DMS53 (cell line): ENCODE results near the gene NT5DC4.
"Not testable (repeated sequence)": the region's sequence is repeated elsewhere in the genome, so short reads cannot be mapped to it uniquely, and the experiment has no call there.

Experiments used
- DNase-seq: peaks from one replicate; lab custom pipeline; 2025; lab: John Stamatoyannopoulos, UW

Gene NT5DC4

DNA sequence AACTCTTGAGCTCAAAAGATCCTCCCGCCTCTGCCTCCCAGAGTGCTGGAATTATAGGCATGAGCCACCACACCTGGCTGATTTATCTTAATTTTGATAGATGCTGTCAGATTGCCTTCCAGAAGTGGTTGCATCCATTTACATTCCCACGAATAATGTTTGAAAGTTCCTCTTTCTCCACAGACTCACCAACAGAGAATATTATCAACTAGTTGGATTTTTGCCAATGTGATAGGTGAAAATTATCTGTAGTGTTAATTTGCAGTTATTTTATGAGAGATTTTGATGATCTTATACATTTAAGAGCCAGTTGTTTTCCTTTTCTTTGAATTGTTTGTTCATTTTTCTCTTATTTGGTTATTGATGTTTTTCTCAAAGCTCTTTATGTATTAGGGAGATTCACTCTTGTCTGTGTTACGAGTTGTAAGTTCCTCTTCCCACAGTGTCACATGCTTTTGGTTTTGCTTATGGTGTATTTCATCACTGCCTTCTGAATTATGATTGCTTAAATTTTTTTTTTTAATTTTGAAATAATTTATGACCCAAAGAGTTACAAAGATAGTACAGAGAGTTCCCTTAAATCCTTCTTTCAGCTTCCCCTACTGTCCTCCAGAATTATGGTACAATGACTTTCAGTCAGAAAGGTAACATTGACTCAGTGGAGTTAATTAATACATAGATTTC is 20.7 kb upstream of the NT5DC4 start:
- no peak for DNase-seq

DNA sequence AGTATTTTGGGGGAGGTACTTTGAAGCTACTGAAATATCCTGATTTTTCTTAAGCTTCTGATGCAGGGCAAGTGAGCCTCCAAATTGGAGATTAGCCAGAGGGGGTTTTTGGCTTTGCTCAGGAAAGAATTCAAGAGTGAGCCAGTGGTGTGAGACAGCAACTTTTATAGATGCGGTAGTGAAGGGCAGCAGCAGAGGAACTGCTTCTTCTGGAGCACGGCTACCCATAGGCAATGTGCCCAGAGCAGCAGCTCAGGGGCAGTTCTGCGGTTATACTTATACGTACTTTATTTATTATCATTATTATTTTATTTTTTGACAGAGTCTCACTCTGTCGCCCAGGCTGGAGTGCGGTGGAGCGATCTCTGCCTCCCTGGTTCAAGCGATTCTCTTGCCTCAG is 19.8 kb upstream of the NT5DC4 start:
- no peak for DNase-seq

DNA sequence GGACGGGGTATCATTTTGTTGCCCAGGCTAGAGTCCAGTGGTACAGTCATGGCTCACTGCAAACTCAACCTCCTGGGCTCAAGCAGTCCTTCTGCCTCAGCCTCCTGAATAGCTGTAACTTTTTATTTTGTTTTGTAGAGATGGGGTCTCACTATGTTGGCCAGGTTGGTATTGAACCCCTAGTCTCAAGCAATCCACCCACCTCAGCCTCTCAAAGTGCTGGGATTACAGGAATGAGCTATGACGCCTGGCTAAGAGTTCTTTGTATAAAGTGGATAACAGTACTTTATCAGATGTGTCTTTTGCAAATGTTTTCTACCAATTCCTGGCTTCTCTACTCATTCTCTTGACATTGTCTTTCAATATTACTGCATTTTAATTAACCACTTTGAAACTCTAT is 17.1 kb upstream of the NT5DC4 start:
- DNase-seq = no peak

DNA sequence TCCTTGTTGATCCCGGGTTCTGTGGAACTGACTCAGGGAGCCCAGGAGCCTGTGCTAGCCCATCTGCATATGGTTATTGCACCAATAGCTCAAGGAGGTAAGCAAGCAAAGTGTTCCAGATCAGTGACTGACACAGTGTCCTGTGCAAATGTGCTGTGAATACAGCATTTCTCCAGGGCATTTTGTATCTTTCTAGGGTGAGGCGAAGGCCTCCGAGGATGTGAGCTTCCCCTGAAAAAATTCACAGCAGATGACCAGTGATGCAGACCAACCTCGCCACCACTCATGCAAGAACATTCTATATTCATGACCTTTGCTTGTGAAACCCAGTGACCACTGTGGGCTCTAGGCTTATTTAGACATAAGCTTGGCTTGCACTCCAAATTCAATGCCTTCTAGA is 15.2 kb upstream of the NT5DC4 start:
- DNase-seq = no peak

DNA sequence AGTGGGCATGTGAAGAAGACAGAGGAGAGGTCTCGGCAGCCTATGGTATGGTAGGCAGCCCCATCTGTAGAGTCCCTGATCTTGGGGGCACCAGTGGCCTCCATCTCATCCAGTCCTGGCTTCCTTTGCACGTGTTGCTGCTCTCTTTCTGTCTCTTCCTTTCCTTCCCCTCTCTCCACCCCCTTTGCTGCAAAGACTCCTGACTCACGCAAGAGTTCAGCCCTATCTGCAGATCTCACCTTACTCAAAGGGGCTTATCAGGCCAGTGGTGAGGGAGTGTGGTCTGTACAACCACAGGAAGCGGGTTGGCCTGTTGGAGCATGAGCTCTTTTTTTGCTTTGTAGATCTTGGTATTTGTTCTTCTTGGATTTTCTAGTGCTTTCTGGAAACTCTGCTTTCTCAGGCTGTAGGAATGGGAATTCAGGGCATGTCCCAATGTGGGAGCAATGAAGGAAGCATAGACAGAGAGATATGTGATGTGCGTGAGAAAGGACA is 14.6 kb upstream of the NT5DC4 start:
- no peak for DNase-seq

DNA sequence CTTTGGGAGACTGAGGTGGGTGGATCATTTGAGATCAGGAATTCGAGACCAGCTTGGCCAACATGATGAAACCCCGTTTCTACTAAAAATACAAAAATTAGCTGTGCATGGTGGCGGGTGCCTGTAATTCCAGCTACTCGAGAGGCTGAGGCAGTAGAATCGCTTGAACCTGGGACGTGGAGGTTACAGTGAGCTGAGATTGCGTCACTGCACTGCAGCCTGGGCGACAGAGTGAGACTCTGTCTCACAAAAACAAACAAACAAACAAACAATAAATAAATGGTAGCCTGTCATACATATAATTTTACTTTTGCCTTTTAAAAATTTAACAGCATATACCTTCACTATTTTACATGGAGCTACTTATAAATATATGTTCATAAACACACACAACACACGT is 13.9 kb upstream of the NT5DC4 start:
- not testable (repeated sequence) for DNase-seq

DNA sequence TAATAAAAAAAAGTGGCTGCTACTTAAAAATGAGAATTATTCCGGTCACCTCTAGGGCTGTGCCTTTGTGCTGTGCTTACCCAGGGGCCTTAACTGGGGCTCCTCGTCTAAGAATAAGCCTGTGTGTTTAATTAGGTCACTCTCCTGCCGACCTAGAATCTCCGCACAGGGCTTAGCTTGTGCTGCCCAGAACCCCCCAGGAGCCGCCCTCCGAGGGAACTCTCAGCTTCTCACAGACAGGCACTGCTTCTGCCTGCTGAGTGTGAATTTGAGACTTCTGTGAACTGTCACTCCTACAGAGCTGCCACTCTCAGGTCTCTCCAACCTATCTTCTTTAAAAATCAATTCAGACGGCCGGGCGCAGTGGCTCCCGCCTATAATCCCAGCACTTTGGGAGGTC is 11.9 kb upstream of the NT5DC4 start:
- DNase-seq = no peak

DNA sequence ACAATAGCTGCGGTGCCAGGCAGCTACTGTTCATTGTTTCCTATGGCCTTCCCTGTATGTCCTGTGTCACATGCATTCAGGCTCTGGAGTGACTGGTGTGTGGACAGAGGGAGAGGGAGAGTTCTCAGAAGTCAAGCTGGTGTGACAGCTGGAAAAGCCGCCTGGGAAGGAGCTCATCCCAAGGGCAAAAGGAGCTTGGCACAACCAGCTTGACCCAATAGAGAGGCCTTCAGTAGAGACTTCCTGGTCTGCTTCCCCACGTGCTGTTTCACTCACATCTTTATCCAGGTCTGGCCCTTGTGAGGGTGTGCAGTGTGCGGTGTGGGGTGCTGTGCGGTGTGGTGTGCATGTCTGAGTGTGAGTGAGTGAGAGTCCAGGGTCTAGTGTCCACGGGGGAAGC is 11.1 kb upstream of the NT5DC4 start:
- DNase-seq = no peak

DNA sequence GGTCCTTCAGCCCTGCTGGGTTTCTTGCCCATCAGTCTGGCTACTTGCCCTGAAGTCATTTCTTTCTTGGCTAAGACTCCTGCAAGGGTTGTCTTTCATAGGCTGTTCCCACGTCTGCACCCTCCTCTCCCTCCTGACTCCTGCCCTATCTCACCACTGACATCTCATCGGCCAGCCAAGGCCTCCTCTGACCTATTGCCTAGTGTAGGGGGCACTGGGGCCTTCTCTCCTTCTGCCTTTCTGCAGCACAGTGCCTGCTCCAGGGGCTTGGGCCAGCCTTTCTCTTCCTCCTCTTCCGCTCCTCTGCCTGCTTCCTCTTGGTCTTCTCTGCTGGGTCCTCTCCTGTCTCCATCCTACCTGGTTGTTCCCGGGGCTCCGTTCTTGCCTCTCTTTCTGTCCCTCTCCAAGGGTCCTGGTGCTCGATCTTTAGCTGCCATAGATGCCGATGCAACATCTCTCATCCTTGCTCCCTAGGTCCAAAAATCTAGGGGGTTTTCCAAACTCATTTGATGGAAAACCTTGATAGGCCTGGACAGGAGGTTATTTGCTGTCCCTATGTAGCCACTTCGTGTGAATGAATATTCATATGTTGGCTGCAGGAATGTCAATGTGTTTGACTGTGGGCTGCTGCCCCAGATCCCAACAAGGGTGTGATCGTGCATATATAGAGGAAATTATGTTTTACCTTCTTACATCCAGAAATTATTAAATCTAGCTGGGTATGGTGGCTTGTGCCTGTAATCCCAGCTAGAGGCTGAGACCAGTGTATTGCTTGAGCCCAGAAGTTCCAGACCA is 9.7 kb upstream of the NT5DC4 start:
- DNase-seq = no peak

DNA sequence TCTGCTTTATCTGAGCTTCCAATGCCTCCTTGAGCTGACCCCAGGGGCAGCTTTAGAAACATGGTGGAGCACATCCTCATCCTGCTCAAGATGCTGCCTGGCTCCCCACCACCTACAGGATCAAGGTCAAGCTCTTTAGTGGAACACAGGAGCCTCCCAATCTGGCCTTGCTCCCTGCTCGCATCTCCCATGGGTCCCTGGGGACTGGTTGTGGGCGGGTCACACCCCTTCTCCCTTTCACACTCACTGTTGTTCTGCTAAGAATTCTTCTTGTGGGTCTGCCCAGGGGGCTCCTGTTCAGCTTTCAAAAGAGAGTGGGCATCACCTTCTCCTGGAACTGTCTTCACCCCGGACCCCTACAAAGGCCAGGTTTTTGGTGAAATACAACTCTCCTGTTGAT is 8.4 kb upstream of the NT5DC4 start:
- no peak for DNase-seq

DNA sequence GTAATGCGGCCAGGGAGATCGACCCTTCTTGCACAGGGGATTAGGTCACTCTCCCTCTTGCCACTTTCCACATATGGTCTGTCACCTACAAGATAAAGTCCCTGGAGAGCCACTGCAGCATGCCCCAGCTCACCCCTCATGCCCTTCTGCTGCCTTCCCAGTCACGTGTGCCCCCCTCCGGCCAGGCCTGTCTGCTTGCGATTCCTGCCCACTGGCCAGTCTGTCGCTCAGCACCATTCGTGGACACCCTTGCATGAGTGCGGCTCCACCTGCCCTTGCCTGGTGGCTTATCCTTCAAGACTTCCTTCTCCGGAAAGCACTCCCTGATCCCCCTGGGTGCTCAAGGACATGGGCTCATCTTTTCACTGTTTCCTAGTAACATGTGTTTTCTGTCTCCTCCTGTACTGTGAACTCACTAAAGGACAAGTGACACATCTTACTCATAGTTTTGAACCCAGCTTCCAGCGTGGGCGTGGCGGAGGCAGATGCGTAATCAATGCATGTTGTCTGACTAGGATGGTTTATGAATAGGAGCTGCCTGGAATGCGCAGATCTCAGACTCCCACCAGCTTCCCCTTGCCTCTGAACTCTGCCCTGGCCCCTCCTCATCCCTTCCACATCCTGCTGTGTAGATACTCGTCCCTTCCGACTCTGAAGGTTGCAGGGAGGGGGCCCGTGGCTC is 7.8 kb upstream of the NT5DC4 start:
- DNase-seq = no peak

DNA sequence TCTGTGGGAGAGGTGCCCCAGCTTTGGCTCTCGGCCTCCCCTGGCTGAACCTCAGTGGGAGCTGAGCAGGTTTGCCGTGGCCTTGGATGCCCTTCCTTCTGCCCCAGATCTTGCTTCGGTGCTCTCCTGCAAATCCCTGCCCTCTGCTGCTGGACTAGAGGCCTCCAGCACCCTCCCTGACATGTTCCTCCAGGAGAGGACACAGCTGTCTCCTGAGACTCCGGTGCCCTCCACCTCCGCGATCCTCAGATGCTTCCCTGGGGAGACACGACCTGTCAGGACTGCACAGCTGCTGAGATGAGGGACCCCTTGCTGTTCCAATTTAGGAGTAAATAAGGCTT is 7.3 kb upstream of the NT5DC4 start:
- no peak for DNase-seq

DNA sequence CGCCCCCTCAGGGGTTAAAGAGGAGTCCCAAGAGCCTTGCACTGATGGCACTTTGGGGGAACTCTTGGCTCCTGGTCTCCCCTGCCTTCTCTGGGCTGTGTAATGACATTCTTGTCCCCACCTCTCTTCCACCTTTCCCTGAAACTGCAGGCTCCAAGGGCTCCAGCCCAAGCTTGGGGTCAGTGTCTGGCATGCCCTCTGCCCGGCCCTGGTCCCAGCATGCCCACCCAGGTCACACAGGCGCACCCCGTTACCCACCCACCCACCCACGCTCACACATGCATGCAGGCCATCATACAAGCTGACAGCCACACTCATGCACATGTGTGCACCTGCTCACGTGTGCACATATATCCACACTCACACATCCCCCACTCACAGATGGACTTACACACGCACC is 6.9 kb upstream of the NT5DC4 start:
- DNase-seq = no peak

DNA sequence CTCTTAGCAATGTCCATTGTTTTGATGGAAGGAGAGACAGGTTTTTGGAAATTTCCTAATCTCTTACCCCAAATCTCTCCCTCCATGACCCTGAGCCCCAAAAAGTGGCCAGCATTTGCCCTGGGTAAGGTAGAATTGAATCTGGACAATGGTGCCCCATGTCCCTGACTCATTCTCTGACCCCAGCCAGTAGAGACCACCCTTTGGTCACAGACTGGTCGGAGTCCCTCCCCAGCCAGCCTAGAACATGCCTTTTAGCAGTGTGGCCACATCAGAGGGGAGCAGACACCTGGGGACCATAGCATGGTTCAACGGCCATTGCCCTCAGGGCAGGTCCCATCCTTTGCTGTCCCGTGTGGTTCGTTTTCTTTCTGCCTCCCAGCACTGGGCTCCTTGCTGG is 6.5 kb upstream of the NT5DC4 start:
- no peak for DNase-seq

DNA sequence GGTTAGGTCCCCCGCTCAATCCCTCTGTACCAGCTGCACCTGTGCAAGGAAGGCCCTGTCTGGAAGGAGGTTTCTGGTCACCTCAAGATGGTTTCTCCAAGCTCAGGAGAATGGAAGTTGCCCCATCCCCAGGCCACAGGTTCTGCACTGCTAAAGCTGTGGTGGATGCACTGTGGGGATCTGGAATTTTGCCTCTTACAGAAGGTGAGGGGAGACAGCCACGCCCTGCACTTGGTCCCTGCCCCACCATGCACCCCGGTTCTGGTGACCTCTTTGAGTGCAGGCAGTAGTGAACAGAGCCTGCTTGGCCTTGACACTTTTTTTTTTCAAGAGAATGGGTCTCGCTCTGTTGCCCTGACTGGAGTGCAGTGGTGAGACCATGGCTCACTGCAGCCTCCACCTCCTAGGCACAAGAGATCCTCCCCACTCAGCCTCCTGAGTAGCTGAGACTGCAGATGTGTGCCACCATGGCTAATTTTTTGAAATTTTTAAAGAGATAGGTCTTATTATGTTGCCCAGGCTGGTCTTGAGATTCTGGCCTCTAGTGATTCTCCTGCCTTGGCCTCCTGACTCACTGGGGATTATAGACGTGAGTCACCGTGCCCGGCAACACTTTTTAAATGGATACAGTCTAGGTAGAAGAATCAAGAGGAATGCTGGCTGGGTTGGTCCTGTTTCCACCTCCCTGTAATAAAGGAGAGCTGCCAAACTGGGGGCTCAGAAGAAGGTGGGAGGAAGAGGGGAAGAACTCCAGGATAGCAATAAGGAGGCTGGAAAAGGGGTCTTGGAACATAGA is 5.8 kb upstream of the NT5DC4 start:
- peak; percentile 25 for DNase-seq

DNA sequence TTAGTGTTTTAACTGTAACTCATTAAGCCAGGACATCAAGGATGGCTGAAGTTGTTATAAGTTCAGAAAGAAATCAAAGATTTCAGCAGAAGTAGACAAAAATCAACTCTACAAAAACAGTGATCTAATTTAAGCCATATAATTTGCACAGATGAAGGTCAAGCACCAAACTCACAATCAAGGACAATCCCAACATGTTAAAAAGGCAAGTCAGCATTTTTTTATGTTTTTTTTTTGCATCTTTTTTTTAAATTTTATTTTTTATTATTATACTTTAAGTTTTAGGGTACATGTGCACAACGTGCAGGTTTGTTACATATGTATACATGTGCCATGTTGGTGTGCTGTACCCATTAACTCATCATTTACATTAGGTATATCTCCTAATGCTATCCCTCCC is 4.7 kb upstream of the NT5DC4 start:
- DNase-seq = not testable (repeated sequence)

DNA sequence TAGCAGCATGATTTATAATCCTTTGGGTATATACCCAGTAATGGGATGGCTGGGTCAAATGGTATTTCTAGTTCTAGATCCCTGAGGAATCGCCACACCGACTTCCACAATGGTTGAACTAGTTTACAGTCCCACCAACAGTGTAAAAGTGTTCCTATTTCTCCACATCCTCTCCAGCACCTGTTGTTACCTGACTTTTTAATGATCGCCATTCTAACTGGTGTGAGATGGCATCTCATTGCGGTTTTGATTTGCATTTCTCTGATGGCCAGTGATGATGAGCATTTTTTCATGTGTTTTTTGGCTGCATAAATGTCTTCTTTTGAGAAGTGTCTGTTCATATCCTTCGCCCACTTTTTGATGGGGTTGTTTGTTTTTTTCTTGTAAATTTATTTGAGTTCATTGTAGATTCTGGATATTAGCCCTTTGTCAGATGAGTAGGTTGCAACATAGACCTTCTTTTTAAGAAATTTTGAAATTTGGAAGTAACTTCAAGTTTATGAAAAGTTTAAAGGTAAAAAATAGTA is 3.9 kb upstream of the NT5DC4 start:
- DNase-seq = not testable (repeated sequence)

DNA sequence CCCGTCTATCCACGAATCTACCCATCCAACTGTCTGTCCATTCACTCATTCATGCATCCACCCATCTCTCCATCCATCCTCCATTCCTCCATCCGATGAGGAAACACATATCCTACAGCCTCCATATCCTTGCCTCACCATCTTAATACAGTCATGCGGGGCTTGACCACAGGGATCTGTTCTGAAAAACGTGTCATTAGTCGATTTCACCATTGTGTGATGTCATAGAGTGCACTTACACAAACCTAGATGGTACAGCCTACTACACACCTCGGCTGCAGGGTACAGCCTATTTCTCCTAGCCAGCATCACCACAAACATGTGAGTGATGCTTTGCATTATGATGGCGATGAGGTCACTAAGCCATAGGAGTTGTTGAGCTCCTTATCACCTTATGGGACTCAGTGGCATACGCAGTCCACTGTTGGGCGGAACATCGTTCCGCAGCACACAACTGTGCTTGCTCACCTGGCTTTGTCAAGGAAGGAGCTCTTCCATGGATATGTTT is 1.9 kb upstream of the NT5DC4 start:
- DNase-seq = no peak

DNA sequence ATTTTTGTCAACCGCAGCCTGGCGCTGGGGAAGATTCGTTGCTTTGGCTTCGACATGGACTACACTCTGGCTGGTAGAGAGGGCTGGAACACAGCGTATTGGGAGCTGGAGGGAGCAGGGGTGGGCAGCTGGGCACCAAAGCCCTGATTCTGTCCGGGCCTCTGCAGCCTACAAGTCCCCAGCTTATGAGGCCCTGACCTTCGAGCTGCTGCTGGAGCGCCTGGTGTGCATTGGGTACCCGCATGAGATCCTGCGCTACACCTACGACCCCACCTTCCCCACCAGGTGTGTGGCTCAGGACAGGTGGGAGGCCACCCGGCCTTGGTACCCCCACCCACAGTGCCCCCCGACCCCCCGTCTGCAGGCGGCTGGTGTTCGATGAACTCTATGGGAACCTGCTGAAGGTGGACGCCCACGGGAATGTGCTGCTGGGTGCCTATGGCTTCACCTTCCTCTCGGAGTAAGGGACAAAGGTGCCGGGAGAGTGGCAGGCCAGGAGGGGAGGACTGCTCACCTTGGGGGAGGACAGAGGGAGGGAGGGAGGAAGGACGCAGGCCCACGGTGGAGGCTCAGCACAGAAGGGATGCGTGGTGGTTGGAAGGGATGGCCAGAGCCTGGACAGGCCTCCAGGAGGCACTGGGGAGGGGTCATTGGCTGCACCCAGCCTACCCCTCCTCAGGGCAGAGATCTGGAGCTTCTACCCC is 1.2 kb downstream of the NT5DC4 start:
- no peak for DNase-seq

DNA sequence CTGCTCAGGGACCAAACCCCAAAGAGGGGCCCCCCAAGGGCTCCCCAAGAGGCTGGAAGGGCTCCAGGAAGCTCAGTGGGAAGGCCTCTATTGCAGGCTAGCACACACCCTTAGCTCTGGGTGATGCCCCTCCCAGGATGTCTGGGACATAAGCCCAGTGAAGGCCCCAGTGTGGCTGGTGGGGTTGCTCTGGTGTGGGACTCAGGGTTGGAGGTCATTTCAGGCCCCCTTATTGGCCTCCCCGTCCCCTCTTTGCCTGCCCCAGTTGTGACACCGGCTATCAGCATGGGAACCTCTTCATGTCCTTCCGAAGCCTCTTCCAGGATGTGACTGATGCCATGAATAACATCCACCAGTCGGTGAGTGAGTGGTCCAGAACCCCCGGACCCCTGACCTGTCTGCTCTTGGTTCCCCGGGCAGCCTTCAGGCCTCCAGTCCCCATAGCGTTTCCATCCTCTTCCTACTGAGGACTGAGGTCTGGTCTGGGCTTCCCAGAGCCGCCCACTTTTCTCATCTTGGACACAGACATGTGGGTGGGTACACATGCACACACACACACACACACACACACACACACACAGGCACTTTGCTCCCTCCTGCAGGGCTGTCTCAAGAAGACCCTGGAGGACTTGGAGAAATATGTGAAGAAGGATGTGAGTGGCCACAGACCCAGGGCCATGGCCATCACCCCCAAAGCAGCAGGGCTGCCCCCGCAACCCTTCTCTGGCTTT is 2.2 kb downstream of the NT5DC4 start:
- DNase-seq = no peak

DNA sequence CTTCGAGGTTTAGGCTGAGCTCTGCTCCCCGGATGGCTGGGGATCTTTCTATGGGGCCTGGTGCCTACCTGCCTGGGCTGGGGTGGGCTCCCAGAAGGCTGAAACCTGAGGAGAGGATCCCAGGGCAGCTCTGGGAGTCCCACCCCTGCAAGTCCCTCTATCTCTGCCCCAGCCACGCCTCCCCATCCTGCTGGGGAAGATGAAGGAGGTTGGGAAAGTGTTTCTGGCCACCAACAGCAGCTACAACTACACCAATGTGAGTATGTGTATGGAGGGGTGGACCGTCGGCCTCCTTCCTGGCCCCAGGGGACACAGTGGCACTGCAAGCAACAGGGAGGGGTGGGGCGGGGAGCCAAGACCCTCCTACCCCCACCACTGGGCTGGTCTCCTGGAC is 2.7 kb downstream of the NT5DC4 start:
- no peak for DNase-seq
